ENCODE results near the gene PITPNM2.

Gene PITPNM2

GRCh38 chr12:123143736-123144461 is 7.0 kb downstream of the PITPNM2 start:
- DNase-seq (ENCODE audit: low spot score), result no peak

- no peak for DNase-seq (ENCODE audit: low spot score)
Observed at GRCh38 chr12:123142921-123143735, 7.8 kb downstream of the PITPNM2 start.

- DNase-seq (ENCODE audit: low spot score), result no peak
Observed at GRCh38 chr12:123142518-123142840, 8.4 kb downstream of the PITPNM2 start.

GRCh38 chr12:123141615-123142517 is 9.0 kb downstream of the PITPNM2 start:
- peak; percentile 61 for DNase-seq (ENCODE audit: low spot score)

- DNase-seq (ENCODE audit: low spot score), result no peak
Observed at GRCh38 chr12:123140676-123141614, 9.9 kb downstream of the PITPNM2 start.

GRCh38 chr12:123139926-123140675 is 10.8 kb downstream of the PITPNM2 start:
- DNase-seq (ENCODE audit: low spot score), result peak; percentile 29

GRCh38 chr12:123135688-123136087 is 15.2 kb downstream of the PITPNM2 start:
- no peak for DNase-seq (ENCODE audit: low spot score)

GRCh38 chr12:123134826-123135225 is 16.1 kb downstream of the PITPNM2 start:
- DNase-seq (ENCODE audit: low spot score), result no peak

- DNase-seq (ENCODE audit: low spot score), result no peak
Observed at GRCh38 chr12:123134271-123134671, 16.6 kb downstream of the PITPNM2 start.

- DNase-seq (ENCODE audit: low spot score), result no peak
Observed at GRCh38 chr12:123133701-123134100, 17.2 kb downstream of the PITPNM2 start.

- no peak for DNase-seq (ENCODE audit: low spot score)
Observed at GRCh38 chr12:123132951-123133619, 17.8 kb downstream of the PITPNM2 start.

GRCh38 chr12:123131879-123132402 is 18.9 kb downstream of the PITPNM2 start:
- no peak for DNase-seq (ENCODE audit: low spot score)

GRCh38 chr12:123131291-123131832 is 19.5 kb downstream of the PITPNM2 start:
- DNase-seq (ENCODE audit: low spot score), result no peak

GRCh38 chr12:123129621-123130020 is 21.3 kb downstream of the PITPNM2 start:
- no peak for DNase-seq (ENCODE audit: low spot score)

GRCh38 chr12:123127182-123127495 is 23.8 kb downstream of the PITPNM2 start:
- no peak for DNase-seq (ENCODE audit: low spot score)

GRCh38 chr12:123126294-123127181 is 24.4 kb downstream of the PITPNM2 start:
- peak; percentile 96 for DNase-seq (ENCODE audit: low spot score)

GRCh38 chr12:123122626-123123025 is 28.3 kb downstream of the PITPNM2 start:
- DNase-seq (ENCODE audit: low spot score), result no peak

- no peak for DNase-seq (ENCODE audit: low spot score)
Observed at GRCh38 chr12:123121670-123122069, 29.2 kb downstream of the PITPNM2 start.
